Stimulated activated CD4-positive, alpha-beta T cell treated with anti-CD3 and anti-CD28 coated beads, Interleukin-4, amount 100 ng/mL, for 1 hour (primary cell): ENCODE data around the gene SNRNP27.
"Not testable (repeated sequence)": the region's sequence is repeated elsewhere in the genome, so short reads cannot be mapped to it uniquely, and the experiment has no call there.

Source experiments
- DNase-seq: peaks from one replicate; pipeline ENCODE4 v3.0.0-alpha.2; 2020

The SNRNP27 gene

DNA sequence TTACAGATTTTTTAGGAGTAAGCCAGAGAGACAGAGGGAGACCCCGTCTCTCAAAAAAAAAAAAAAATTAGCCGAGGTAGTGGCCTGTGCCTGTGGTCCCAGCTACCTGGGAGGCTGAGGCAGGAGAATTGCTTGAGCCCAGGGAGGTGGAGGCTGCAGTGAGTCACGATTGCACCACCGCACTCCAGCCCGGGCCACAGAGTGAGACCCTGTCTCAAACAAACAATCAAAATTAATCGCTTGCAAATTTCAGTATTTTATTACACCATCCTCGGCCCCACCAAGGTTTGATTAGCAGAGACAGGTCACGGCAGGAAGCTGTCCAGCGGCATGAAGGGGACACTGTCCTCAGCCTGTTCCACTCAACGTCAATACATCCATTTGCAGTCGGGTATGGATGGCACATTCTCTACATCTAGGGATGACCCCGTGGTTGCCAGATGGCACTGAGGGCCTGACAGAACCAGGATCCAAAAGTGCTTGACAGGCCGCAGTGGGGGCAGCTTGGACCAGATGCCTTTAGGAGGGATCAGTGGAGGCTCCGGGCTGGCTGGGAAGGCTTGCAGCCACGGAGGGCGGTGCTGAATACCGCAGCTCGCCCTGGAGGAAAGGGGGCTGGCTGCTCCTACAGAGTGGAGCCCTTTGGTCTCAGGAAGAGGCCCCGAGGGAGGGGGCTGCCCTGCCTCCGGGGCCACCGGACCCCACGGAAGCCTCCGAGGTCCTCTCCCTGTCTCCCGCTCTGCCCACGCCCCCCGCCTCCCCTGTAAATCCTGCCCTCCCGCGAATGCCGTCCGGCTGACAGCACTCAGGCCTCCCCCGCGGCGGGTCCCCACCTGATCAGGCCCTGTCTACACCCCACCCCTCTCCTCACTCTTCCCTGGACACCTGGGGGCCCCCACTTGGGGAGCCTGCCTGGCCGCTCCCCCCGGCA is 54.5 kb downstream of the SNRNP27 start:
- DNase-seq: no peak

DNA sequence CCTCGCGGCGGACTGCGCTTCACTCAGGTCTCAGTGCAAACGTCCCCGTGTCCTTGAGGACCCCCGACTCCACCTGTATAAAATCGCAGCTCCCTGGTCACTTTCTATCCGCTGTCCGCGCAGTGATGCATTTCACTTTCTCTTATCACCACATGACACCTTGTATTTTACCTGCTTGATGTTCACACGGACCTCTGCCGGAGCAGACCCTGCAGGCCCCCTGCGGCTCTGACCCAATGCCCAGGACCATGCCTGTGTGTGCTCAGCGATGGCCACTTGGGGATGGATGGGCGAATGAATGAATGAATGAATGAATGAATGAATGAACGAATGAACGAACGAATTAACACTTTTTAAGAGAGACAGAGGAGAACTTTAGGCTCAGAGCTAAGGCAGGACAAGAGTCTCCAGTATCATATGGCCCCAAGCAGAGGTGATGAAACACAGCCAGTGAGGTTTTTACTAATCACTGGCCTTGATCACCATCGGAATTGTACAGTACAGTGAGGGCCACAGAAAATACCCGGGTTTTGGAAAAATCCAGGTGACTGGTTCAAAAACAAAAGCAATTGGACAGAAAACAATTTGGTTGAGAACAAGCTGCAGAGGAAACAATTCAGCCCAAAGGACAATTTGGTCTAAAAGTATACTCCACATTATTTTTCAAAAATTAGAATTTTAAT is 55.3 kb downstream of the SNRNP27 start:
- DNase-seq: no peak

DNA sequence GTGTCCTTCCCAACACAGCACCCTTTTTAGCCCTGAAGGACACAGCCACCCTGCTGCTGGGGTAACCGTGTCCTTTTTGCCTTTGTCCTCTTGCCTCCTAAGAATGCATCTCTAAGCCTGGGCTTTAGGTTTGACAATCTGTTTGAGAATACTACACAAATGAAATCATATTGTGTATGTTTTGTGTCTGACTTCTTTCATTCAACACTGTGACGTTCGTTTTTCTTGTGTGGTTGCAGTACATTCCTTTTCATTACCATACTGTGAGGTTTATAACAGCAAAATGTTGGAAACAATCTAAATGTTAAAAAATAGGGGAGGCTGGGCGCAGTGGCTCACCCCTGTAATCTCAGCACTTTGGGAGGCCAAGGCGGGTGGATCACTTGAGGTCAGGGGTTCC is 56.5 kb downstream of the SNRNP27 start:
- no peak for DNase-seq

DNA sequence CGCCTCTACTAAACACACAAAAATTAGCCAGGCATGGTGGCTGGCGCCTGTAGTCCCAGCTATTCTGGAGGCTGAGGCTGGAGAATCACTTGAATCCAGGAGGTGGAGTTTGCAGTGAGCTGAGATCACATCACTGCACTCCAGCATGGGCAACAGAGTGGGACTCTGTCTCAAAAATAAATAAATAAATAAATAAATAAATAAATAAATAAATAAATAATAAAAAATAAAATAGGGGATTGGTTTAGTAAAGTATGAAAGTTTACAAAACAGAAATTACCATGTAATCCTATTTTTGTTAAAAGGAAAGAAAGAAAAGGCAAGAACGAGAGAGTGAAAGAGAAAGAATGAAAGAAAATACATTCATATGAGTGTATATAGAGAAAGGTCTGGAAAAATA is 56.9 kb downstream of the SNRNP27 start:
- not testable (repeated sequence) for DNase-seq

DNA sequence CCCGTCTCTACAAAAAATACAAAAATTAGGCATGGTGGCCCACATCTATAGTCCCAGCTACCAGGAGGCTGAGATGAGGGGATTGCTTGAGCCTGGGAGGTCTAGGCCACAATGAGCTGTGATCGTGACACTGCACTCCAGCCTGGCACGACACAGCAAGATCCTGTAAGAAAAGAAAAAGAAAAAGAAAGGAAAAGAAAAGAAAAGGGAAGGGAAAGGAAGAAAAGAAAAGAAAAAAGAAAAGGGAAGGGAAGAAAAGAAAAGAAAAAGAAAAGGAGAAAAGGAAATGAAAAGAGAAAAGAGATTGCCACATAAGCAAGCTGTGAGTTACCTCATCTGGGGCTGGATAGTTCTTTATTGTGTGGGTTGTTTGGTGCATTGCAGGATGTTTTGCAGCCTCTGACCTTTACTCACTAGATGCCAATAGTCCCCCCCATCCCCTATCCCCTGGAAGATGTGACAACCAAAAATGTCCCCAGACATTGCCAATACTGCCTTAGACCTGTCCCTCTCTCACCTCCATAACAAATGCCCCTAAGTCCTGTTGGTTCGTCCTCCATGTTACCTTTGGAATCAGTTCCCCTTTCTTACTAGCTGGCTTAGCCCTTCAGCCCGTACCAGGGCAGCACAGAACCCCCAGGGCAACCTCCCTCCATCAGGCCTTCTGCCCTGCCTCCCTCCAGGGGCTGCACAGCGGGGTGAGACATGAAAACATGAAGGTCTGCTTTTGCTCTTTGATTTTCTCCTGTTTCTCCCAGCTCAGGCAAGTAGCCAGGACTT is 58.8 kb downstream of the SNRNP27 start:
- DNase-seq: no peak

DNA sequence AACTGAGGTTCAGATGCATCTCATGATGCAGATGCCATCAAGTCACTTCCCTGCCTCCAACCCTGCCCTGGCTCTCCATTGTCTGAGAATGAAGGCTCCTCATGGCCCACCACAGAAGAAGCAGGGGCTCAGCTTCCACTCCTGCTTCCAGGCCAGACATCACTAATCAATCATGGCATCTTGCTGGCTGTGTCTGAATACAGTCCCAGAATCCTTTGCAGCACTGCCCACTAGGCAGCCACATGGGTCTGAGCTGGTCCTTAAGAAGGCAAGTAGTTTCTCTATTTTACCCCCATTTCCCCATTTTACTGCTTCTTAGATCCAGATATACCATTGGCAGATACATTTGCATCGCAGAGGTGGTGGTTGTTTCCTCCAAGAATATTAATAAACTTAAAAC is 60.3 kb downstream of the SNRNP27 start:
- no peak for DNase-seq
